Endothelial cell of umbilical vein (primary cell): ENCODE measurements around the gene TSR3.

Experiments
- EZH2 ChIP-seq: IDR thresholded peaks from 2 replicates; pipeline ENCODE4 v1.6.1; 2012; ENCODE audit warnings: borderline replicate concordance, low read depth, mild to moderate bottlenecking, moderate library complexity, low read length, inconsistent platforms; ENCODE audit not compliant: severe bottlenecking
- MAX ChIP-seq: IDR thresholded peaks from 2 replicates; pipeline ENCODE4 v1.6.1; 2011; ENCODE audit not compliant: insufficient read depth, insufficient read length
- MYC ChIP-seq: IDR thresholded peaks from one replicate; pipeline ENCODE4 v1.6.1; 2011; ENCODE audit warnings: mild to moderate bottlenecking, low read depth, low read length
- POLR2A ChIP-seq: IDR thresholded peaks from 2 replicates; pipeline ENCODE4 v1.6.1; 2012; ENCODE audit warnings: low read depth, mild to moderate bottlenecking, control low read depth, low read length
- POLR2AphosphoS5 ChIP-seq: IDR thresholded peaks from 2 replicates; pipeline ENCODE4 v1.6.1; 2012; ENCODE audit warnings: low read depth, mild to moderate bottlenecking, control low read depth, low read length, moderate library complexity; ENCODE audit not compliant: insufficient read depth
- TF ChIP-seq, protein P1 (sequence below), 2 donors: IDR thresholded peaks; 1 replicate in 1 of 2; 2 replicates in 1 of 2; pipeline ENCODE4 v1.5.1; 2011; ENCODE audit warnings: low read length in 2 of 2, mild to moderate bottlenecking in 2 of 2, moderate library complexity in 2 of 2, control low read depth in 1 of 2, inconsistent platforms in 1 of 2, low read depth in 1 of 2; ENCODE audit not compliant: insufficient read depth in 1 of 2; ENCODE audit errors: extremely low read depth in 1 of 2

DNA sequence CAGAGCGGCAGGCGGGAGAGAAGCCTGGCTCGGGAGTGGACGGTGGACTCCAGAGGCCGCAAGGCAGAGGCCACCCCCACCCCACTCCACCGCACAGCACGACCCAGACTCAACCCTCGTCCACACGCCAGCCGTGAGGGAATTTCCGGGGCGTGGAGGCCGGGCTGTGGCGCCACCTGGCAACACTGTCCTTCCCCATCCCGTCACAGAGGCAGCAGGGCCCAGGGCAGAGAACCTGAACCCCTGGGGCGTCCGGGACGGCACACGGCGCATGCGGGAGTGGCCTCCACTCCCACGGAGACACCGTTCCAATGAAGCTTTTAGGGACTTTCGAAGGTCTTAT is 23.6 kb upstream of the TSR3 start:
- TF ChIP-seq, protein P1, sequence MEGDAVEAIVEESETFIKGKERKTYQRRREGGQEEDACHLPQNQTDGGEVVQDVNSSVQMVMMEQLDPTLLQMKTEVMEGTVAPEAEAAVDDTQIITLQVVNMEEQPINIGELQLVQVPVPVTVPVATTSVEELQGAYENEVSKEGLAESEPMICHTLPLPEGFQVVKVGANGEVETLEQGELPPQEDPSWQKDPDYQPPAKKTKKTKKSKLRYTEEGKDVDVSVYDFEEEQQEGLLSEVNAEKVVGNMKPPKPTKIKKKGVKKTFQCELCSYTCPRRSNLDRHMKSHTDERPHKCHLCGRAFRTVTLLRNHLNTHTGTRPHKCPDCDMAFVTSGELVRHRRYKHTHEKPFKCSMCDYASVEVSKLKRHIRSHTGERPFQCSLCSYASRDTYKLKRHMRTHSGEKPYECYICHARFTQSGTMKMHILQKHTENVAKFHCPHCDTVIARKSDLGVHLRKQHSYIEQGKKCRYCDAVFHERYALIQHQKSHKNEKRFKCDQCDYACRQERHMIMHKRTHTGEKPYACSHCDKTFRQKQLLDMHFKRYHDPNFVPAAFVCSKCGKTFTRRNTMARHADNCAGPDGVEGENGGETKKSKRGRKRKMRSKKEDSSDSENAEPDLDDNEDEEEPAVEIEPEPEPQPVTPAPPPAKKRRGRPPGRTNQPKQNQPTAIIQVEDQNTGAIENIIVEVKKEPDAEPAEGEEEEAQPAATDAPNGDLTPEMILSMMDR (IDR thresholded peaks at IDR 0.05; ENCODE audit: extremely low read depth in 1 of 2, insufficient read depth in 1 of 2, low read depth in 1 of 2, low read length in 2 of 2), result no peak
- no peak for TF ChIP-seq MAX
- no peak for TF ChIP-seq EZH2
- no peak for TF ChIP-seq POLR2A
- TF ChIP-seq POLR2AphosphoS5, result no peak
- no peak for TF ChIP-seq MYC
